Measurements from ENCODE around the gene FOXO1.
"Not testable (repeated sequence)": the region's sequence is repeated elsewhere in the genome, so short reads cannot be mapped to it uniquely, and the experiment has no call there.

DNA sequence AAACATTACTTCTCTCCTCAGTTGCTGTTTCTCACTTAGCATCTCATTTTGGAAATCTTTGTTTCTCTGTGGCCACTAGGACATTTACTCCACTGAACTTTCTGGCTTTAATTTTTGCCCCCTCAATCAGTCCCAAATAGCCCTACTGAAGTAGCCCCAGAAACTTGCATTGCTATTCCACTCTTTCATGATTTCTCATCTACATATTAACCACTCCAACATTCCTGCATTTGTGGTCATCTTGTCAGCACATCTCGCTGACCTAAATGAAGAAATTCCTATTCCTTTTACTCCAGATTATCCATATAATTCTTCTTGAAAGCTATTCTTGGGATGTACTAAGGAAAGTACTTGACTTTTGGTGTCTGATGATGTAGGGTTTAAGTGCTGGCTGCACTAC, 48.0 kb upstream of the FOXO1 start:
- TF ChIP-seq, protein P1, sequence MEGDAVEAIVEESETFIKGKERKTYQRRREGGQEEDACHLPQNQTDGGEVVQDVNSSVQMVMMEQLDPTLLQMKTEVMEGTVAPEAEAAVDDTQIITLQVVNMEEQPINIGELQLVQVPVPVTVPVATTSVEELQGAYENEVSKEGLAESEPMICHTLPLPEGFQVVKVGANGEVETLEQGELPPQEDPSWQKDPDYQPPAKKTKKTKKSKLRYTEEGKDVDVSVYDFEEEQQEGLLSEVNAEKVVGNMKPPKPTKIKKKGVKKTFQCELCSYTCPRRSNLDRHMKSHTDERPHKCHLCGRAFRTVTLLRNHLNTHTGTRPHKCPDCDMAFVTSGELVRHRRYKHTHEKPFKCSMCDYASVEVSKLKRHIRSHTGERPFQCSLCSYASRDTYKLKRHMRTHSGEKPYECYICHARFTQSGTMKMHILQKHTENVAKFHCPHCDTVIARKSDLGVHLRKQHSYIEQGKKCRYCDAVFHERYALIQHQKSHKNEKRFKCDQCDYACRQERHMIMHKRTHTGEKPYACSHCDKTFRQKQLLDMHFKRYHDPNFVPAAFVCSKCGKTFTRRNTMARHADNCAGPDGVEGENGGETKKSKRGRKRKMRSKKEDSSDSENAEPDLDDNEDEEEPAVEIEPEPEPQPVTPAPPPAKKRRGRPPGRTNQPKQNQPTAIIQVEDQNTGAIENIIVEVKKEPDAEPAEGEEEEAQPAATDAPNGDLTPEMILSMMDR (IDR thresholded peaks at IDR 0.05; ENCODE audit: low read depth, low read length, poor library complexity, severe bottlenecking), result not testable (repeated sequence)
- TF ChIP-seq EZH2phosphoT487 (IDR thresholded peaks at IDR 0.05; ENCODE audit: borderline replicate concordance, low read length), result not testable (repeated sequence)
